Activated naive CD4-positive, alpha-beta T cell treated with Interleukin-2 at 50 U/mL for 16 hours (primary cell): Measurements from ENCODE around the gene RPL10.

Experiments
- DNase-seq: peaks from one replicate; pipeline ENCODE4 v3.0.0-alpha.2; 2020

Gene RPL10

GRCh38 chrX:154363706-154364439 lies 34.3 kb upstream of the RPL10 start:
- DNase-seq: no peak

DNA sequence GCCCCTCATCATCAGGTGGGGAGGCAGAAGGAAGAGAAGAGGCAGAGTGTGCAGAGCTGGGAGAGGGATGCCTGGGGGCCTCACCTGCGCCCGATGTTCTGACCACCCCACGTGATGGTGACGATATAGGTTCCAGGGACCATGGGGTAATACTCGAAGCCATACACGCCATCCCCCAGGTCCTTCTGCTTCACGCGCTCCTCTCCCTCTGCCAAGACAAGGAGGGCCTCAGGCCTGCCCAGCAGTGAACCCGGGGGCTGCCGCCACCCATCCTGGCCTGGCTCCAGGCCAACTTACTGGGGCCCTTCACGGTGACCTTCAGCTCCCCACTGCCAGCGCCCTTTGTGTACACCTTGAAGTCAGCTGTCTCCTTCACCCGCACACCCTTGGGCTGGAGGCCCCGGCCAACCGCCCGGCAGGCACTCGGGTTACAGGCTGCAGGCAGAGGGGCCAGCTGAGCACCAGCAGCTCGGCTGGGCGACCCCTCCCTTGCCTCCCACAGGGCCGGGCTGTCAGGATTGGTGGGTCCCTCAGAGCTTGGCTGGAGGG lies 33.1 kb upstream of the RPL10 start:
- DNase-seq: no peak

DNA sequence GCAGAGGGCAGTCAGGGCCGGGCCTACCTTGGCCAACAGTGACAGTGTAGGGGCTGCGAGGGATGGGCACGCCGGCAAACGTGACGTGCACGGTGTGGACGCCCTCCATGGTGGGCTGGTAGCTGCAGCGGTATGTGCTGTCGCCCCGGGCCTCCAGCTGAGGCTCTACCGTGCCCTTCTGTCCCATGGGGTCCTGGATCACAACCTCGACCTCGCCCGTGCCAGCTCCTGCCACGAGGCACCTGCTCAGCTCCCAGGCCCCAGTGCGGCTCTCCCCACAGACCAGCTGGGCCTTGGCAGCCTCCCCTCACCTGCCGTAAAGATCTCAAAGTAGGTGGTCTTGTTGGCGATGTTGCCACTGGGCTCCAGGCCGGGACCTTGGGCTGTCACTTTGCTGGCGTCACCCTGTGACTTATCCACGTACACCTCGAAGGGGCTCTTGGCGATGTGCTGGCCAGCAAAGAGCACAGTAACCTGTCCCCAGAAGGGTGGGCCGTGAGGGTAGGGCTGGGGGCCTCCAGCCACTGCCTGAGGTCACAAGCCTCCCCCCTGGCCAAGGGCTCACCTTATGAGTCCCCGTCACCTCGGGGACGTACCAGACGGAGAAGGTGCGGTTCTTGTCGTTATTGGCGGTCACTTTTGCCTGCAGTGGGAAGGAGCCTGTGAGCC lies 32.0 kb upstream of the RPL10 start:
- DNase-seq: no peak

DNA sequence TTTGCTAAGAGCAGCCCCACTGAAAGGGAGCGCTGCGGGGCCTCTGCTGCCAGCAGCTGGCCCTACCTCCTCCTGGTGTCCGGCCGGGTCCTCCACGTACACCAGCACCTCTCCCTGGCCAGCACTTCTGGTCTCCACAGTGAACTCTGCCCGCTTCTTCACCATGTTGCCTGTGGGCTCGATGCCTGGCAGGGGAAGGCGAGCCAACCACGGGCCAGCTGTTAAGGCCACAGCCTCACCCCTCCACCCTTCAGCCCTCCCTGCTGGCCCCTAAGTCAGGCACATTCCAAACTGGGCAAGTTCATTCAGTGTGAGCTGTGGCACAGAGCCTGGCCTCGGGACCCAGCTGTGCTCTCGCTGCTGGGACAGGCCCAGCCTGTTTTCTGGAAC lies 31.5 kb upstream of the RPL10 start:
- DNase-seq: no peak

GRCh38 chrX:154367474-154368308 lies 30.5 kb upstream of the RPL10 start:
- no peak for DNase-seq

GRCh38 chrX:154368630-154369448 lies 29.3 kb upstream of the RPL10 start:
- peak; percentile 93 for DNase-seq

DNA sequence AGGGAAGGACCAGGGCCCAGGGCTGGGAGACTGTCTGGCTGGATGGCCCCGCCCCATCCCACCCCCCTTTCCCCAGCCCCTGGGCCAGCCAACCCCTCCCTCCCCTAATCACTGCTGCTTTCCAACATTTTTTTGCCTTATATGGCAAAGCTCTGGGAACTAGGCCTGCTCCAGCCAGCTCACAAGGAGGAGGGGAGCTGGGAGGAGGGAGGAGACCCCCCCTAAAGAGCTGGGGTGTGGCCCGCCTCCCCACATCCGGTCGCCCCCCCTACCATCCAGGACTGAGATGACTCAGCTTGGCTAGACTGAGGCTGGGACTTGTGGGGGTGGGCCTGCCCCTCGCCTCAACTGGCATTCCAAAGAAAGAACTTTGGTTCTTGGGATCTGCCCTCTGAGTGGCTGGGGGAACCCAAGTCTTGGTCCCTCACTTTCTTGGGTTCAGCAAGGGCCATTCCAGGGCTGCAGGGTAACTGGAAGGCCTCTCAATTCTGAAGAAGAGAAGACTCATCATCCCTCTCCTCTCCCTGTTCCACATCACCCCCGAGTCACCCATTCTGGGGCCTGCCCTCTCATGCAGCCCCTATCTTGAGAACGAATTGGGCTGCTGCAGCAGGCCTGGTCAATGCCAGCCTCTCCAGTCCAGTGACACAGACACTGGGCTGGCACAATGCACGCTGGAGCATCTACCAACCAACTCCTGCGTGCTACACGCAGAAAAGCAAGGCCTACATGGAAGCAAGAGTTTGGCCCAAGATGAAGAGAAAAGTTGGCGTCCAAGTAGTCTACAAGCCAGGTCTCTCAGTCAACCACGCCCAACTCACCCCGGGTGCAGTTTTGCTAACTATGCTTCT lies 28.5 kb upstream of the RPL10 start:
- DNase-seq: peak; percentile 71

GRCh38 chrX:154370300-154371016 lies 27.7 kb upstream of the RPL10 start:
- no peak for DNase-seq

GRCh38 chrX:154371017-154371788 lies 27.0 kb upstream of the RPL10 start:
- peak; percentile 91 for DNase-seq

GRCh38 chrX:154371789-154372300 lies 26.3 kb upstream of the RPL10 start:
- no peak for DNase-seq

DNA sequence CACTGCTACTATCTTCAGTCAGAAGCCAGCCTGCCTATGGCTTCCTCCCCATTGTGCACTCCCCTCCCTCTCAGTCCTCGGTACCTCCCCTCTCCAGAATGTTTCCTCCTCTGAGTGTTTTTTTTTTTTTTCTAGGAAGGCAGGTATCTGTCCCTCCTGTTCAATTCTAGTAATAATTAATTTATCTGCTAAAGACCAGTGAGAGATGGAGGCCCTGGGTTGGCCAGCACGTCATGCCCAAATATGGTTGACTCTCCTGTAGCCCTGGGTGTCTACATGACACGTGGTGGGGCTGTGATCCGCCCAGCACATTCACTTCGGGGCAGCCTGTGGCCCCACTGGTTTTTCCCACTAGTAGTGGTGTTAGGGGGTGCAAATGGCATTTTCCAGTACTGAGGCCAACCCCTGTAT lies 25.6 kb upstream of the RPL10 start:
- peak; percentile 41 for DNase-seq

GRCh38 chrX:154373340-154374306 lies 24.6 kb upstream of the RPL10 start:
- no peak for DNase-seq

DNA sequence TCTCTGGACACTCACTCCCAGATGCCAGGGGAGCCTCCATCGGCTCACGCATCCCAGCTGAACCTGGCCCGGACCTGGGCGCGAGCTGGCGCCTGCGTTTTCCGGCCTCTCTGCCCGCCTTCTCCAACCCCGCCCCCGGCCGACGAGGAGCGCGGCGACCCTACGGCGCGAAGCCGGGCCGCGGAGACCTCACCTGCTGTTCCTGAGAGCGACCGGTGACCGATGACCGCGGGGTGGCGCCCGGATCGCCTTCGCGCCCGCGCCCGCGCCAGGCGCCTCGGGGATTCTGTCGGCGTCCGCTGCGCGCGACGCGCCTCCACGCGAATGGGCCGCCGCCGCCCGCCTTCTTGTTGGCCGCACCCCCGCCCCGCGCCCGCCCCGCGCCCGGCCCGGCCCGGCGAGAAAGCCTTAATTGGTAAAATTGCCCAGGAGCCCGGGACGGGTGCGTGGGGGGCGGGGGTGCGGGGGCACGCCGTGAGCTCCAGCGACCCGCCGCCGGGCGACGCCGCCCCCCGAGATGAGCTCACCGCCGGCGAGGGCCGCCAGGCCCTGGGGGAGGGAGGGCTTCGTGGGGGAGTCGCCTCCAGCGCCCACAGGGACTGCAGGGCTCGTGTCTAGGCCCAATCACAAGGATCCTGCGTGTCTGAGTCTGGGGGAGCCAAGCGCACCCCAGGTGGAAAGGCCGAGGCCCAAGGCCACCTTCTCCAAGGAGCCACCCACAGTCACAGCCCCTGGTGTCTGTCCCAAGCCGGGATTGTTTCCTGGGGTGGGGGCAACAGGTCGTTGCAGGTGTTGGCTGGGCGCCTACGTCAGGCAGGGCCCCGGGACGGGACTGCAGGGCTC lies 23.6 kb upstream of the RPL10 start, which contains the start of gene FLNA:
FLNA (minus strand) TSS at position 322 of the 843 bp plus-strand sequence. CDS start 3,389 bp downstream, outside the sequence.
- peak; percentile 29 for DNase-seq

DNA sequence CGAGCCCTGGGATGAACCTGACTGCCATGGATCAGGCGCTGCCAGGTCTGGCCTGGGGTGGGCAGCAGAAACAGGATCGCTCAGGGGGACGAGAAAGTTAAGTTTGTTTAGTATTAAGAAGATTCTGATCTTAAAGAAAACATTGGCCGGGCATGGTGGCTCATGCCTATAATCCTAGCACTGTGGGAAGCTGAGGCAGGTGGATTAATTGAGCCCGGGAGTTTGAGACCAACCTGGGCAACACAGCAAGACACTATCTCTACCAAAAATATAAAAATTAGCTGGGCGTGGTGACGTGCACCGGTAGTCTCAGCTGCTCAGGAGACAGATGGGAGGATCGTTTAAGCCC lies 23.0 kb upstream of the RPL10 start:
- no peak for DNase-seq

DNA sequence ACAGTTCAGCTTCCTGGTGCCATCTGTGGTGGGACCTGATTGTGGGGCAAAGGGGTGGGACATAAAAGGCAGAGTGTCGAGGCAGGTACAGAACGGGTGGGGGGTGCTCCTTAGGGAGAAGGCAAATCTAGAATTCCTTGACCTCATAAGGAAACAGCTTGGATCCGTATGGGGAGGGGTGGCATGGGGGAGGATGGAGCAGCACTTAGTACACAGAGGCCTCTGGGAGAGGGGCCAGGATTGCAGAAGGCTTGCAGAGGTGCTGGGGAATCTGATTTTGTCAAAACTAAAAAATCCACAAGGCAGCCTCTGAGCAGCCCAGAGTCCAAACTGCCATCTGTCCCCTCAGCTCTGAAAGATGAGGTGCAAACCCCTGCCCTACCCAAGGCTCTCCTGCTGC lies 21.4 kb upstream of the RPL10 start:
- DNase-seq: no peak

DNA sequence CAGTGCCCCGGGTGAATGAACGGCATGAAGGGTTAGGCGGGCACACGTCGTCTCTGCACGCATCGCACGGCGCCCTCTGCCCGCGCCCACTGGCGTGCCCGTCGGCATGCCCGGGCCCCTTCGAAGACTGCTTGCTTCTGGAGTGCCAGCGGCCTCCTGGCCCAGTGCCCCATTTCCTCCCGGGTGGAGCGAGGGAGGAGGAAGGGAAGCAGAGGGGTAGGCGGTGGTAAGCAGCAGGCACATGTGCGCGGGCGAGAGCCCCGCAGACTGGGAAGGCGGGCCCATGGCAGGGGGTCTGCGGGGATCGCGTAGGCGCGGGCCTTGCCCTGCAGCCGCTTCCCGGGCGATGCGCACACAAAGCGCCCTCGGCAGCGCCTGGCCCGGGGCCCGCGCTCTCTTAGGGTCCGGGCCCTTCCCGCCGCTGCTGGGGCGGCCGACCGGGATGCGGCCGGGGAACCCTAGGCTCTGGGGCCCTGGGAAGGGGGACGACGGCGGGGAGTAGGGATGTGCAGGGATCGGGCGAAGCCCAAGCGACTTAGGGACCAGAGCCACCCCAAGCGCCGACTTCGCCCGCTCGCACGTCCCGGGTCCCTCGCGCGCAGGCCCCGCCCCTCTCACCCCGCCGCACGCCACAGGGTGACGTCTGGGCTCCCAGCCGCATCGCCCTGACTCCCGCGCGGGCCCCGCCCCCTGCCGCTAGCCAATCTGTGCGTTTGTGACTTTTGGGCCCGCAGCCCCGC lies 19.9 kb upstream of the RPL10 start:
- DNase-seq: peak; percentile 36
